ENCODE results near the gene ERFL.
"Not testable (repeated sequence)": the region's sequence is repeated elsewhere in the genome, so short reads cannot be mapped to it uniquely, and the experiment has no call there.

ERFL gene

GRCh38 chr19:41917676-41918075 lies 10.6 kb downstream of the ERFL start:
- DNase-seq (ENCODE audit: extremely low read depth, low read depth), result no peak
- no peak overlapping the region for H3K4me3 ChIP-seq (replicated peaks; ENCODE audit: low read depth, low read length)
- no peak for TF ChIP-seq CTCF (IDR thresholded peaks at IDR 0.05; ENCODE audit: low read depth, low read length, missing control alignments)

GRCh38 chr19:41915776-41916414 lies 12.4 kb downstream of the ERFL start:
- no peak overlapping the region for H3K4me3 ChIP-seq (replicated peaks; ENCODE audit: low read depth, low read length)
- no peak for TF ChIP-seq CTCF (IDR thresholded peaks at IDR 0.05; ENCODE audit: low read depth, low read length, missing control alignments)
- DNase-seq (ENCODE audit: extremely low read depth, low read depth), result no peak

GRCh38 chr19:41915021-41915775 lies 13.1 kb downstream of the ERFL start:
- no peak overlapping the region for H3K4me3 ChIP-seq (replicated peaks; ENCODE audit: low read depth, low read length)
- TF ChIP-seq CTCF (IDR thresholded peaks at IDR 0.05; ENCODE audit: low read depth, low read length, missing control alignments), result no peak
- DNase-seq (ENCODE audit: extremely low read depth, low read depth), result no peak

- not testable (repeated sequence) for DNase-seq (ENCODE audit: extremely low read depth, low read depth); H3K4me3 ChIP-seq (replicated peaks; ENCODE audit: low read depth, low read length)
Observed at GRCh38 chr19:41914424-41914834, 13.8 kb downstream of the ERFL start.

GRCh38 chr19:41913538-41914423 lies 14.5 kb downstream of the ERFL start:
- no peak for TF ChIP-seq CTCF (IDR thresholded peaks at IDR 0.05; ENCODE audit: low read depth, low read length, missing control alignments)
- H3K4me3 ChIP-seq (replicated peaks; ENCODE audit: low read depth, low read length), result no peak overlapping the region
- no peak for DNase-seq (ENCODE audit: extremely low read depth, low read depth)

- H3K4me3 ChIP-seq (replicated peaks; ENCODE audit: low read depth, low read length), result no peak overlapping the region
- no peak for TF ChIP-seq CTCF (IDR thresholded peaks at IDR 0.05; ENCODE audit: low read depth, low read length, missing control alignments)
- no peak for DNase-seq (ENCODE audit: extremely low read depth, low read depth)
Observed at GRCh38 chr19:41912899-41913537, 15.2 kb downstream of the ERFL start.
